Activated T-cell treated with anti-CD3 and anti-CD28 coated beads, Interleukin-2, amount 50 U/mL, for 4 hours (primary cell): ENCODE measurements around the gene JAKMIP1. TPM values are rescaled to one million over a fixed set of nuclear protein-coding genes. Genes with fewer than 3 reads are reported as not detected.

Experiments
- ATAC-seq, 2 donors: fragments of 200-7000 bp; cut with Tn5 transposase; one replicate each; pipeline ENCODE4 v1.10.0; 2021
- DNase-seq: peaks from one replicate; pipeline ENCODE4 v3.0.0-alpha.2; 2020
- H3K27me3 Mint-ChIP-seq: one replicate; pipeline ENCODE4 v1.8.0; 2021; ENCODE audit warnings: low read depth, mixed read lengths
- H3K36me3 Mint-ChIP-seq: one replicate; pipeline ENCODE4 v1.8.0; 2022; ENCODE audit warnings: mixed read lengths; ENCODE audit not compliant: insufficient read depth
- H3K4me1 Mint-ChIP-seq: one replicate; pipeline ENCODE4 v1.8.0; 2021; ENCODE audit warnings: low read depth, mixed read lengths
- H3K4me3 Mint-ChIP-seq: one replicate; pipeline ENCODE4 v1.8.0; 2021; ENCODE audit warnings: mild to moderate bottlenecking, moderate library complexity, mixed read lengths
- H3K9me3 Mint-ChIP-seq: one replicate; pipeline ENCODE4 v1.8.0; 2021; ENCODE audit warnings: mixed read lengths
- total RNA-seq, 3 donors: library from RNA; stranded (reverse); gene quantifications; one replicate each; pipeline ENCODE4 v1.2.1, GENCODE V29; 2021

The JAKMIP1 gene
- total RNA-seq, 3 donors from 2014 or later = 1.1 to 3.7 (median 3.3) TPM

DNA sequence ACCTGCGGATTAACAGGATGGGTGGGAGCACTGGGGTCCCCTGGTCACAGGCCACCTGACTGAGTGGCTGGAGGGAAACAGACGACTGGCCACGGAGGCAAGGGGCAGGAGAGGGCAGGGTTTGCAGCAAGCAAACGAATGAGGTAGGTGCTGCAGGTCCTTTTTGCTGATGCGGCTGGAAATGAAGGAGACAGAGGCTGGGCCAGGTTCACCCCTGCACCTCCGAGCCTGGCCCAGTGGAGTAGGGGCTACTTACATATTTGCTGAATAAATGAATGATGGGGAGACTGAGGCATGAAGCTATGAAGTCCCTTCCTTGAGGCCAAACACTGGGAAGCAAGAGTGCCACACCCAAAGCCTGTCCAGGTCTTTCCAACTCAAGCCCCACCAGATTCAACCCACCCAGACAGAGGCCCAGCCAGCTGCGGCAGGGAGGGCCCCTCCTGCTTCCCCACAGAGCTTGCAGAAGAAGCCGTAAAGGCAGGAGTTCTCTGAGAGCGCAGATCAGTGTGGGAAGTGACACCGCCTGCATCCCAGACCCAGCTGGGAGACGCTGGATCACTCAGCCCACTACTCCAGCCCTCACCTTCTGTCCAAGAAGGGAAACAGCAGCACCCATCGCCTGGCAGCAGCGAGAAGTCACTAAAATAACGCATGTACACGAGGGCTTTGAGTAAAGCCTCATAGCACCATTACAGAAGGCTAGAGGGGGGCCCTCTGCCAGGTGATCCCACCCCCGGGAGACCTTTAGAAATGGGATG lies 146.0 kb downstream of the JAKMIP1 start:
- H3K27me3 Mint-ChIP-seq = no peaks in the 10 kb centered on the region
- no peak for DNase-seq
- H3K36me3 Mint-ChIP-seq = peaks cover 7% of the 10 kb centered on the region
- no peaks in the 10 kb centered on the region for H3K4me1 Mint-ChIP-seq
- no peak for ATAC-seq
- peaks cover 13% of the 10 kb centered on the region for H3K9me3 Mint-ChIP-seq
- H3K4me3 Mint-ChIP-seq = no peak overlapping the region

GRCh38 chr4:6052679-6053078 lies 147.7 kb downstream of the JAKMIP1 start:
- H3K27me3 Mint-ChIP-seq = no peaks in the 10 kb centered on the region
- DNase-seq (no peak), ATAC-seq (no peak)
- H3K4me3 Mint-ChIP-seq = no peak overlapping the region
- peaks cover 4% of the 10 kb centered on the region for H3K36me3 Mint-ChIP-seq
- peaks cover 4% of the 10 kb centered on the region for H3K9me3 Mint-ChIP-seq
- H3K4me1 Mint-ChIP-seq = peaks cover 1% of the 10 kb centered on the region

GRCh38 chr4:6050551-6050950 lies 149.8 kb downstream of the JAKMIP1 start:
- no peaks in the 10 kb centered on the region for H3K27me3 Mint-ChIP-seq
- no peaks in the 10 kb centered on the region for H3K9me3 Mint-ChIP-seq
- H3K36me3 Mint-ChIP-seq = peaks cover 4% of the 10 kb centered on the region
- no peak for ATAC-seq
- peaks cover 1% of the 10 kb centered on the region for H3K4me1 Mint-ChIP-seq
- DNase-seq = no peak
- H3K4me3 Mint-ChIP-seq = no peak overlapping the region

DNA sequence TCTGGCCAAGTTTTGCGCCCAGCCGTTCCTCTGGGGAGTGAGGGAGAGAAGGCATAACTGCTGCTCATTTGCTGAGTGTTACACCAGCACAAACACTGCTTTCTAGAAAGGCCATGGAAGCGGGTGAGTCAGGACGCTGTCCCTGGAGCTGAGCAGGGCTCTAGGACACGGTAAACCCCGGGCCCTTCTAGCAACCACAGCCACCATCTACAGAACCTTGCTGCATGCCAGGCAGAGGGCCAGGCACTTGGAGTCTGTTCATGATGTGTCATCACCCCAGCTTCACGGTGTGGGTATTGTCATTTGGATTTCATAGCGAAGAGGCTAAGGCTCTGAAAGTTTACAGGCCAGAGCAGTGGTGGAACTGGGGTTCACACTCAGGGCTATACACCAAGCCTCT lies 150.4 kb downstream of the JAKMIP1 start:
- H3K9me3 Mint-ChIP-seq = no peaks in the 10 kb centered on the region
- no peaks in the 10 kb centered on the region for H3K27me3 Mint-ChIP-seq
- ATAC-seq (no peak), DNase-seq (no peak)
- H3K4me3 Mint-ChIP-seq = no peak overlapping the region
- peaks cover 1% of the 10 kb centered on the region for H3K4me1 Mint-ChIP-seq
- H3K36me3 Mint-ChIP-seq = peaks cover 4% of the 10 kb centered on the region

- Mint-ChIP-seq H3K4me1 (peaks cover 1% of the 10 kb centered on the region), H3K4me3 (no peak overlapping the region), H3K36me3 (peaks cover 4% of the 10 kb centered on the region), H3K27me3 (peaks cover under 1% of the 10 kb centered on the region), H3K9me3 (no peaks in the 10 kb centered on the region)
- ATAC-seq (no peak), DNase-seq (no peak)
Observed at GRCh38 chr4:6049278-6049677, 151.1 kb downstream of the JAKMIP1 start.

DNA sequence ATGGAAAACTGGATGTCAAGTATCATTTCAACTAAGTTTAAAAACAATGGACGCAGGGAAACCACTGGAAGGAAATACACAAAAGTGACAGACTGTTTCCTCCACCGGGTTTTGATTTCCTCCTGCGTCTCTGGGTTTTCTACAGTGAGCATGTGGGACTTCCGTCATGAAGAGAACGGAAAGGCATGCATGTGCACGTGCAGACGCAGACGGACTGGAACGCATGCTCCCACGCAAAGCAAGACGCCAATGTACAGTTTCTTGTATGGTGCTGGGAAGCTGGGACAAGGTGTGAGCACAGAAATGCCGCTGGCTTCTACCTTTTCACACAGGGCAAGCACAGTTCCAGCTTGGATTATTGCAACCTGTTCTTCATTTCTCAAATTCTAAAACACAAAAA lies 151.8 kb downstream of the JAKMIP1 start:
- Mint-ChIP-seq H3K36me3 (peaks cover 4% of the 10 kb centered on the region), H3K4me1 (peaks cover 1% of the 10 kb centered on the region), H3K4me3 (no peak overlapping the region), H3K9me3 (no peaks in the 10 kb centered on the region), H3K27me3 (peaks cover 2% of the 10 kb centered on the region)
- DNase-seq (no peak), ATAC-seq (no peak)

- ATAC-seq (no peak), DNase-seq (no peak)
- Mint-ChIP-seq H3K9me3 (no peaks in the 10 kb centered on the region), H3K36me3 (peaks cover 4% of the 10 kb centered on the region), H3K27me3 (peaks cover 2% of the 10 kb centered on the region), H3K4me3 (no peak overlapping the region), H3K4me1 (peaks cover 1% of the 10 kb centered on the region)
Observed at GRCh38 chr4:6047130-6047673, 153.1 kb downstream of the JAKMIP1 start.

DNA sequence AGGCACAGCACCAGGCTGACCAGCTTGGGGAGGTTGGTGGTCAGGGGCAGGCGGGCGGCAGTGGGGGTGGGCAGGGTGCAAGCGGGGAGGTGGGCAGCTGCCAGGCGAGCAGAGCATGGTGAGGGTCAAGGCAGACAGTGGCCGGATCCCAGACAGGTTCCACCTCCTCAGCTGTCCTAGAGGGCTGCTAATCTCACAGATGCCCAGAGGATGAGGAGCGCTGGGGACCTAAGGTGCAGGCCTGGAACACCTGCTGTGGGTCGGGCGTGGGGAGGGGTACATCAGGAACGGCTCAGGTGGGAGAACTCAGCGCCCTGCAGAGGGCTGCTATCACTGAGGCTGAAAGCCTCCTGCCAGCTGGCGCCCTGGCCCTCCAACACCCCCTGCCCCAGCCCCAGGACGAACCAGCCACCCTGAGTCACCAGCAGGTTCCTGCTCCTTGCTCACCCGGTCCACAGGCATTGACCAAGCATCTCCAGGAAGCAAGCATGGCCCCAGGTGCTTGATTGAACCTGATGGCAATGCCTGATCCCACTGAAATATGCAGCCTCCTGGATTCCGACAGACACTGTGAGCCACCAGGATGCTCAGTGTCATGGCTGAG lies 153.7 kb downstream of the JAKMIP1 start:
- Mint-ChIP-seq H3K4me1 (peaks cover 1% of the 10 kb centered on the region), H3K4me3 (no peak overlapping the region), H3K9me3 (no peaks in the 10 kb centered on the region), H3K27me3 (peaks cover 2% of the 10 kb centered on the region), H3K36me3 (peaks cover 4% of the 10 kb centered on the region)
- ATAC-seq (no peak), DNase-seq (no peak)

GRCh38 chr4:6044805-6045204 lies 155.5 kb downstream of the JAKMIP1 start:
- peaks cover 1% of the 10 kb centered on the region for H3K4me1 Mint-ChIP-seq
- no peaks in the 10 kb centered on the region for H3K36me3 Mint-ChIP-seq
- DNase-seq = no peak
- no peak for ATAC-seq
- H3K27me3 Mint-ChIP-seq = peaks cover 2% of the 10 kb centered on the region
- H3K9me3 Mint-ChIP-seq = no peaks in the 10 kb centered on the region
- no peak overlapping the region for H3K4me3 Mint-ChIP-seq

DNA sequence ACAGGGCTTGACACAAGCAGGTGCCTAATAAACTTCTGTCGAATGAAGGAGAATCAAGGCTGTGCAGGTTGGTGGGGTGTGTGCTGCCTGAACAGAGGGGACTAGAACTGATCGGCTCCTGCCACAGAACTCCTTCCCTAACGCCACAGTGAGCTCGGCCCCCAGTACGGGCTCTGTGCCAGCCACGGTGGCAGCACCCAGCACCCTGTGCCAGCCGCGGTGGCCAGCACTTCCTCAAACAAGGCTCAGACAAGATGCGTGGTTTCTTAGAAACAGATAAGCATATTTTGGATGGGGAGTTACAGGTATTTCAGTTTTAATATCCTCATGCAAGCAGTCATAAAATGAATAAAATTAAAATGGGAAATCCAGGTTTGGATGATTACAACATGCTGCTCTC lies 156.1 kb downstream of the JAKMIP1 start:
- H3K36me3 Mint-ChIP-seq = no peaks in the 10 kb centered on the region
- H3K4me3 Mint-ChIP-seq = no peak overlapping the region
- ATAC-seq (no peak), DNase-seq (no peak)
- peaks cover 2% of the 10 kb centered on the region for H3K27me3 Mint-ChIP-seq
- peaks cover 1% of the 10 kb centered on the region for H3K4me1 Mint-ChIP-seq
- H3K9me3 Mint-ChIP-seq = no peaks in the 10 kb centered on the region

GRCh38 chr4:6043843-6044242 lies 156.5 kb downstream of the JAKMIP1 start:
- Mint-ChIP-seq H3K4me1 (peaks cover 1% of the 10 kb centered on the region), H3K27me3 (peaks cover 2% of the 10 kb centered on the region), H3K36me3 (no peaks in the 10 kb centered on the region), H3K4me3 (no peak overlapping the region), H3K9me3 (no peaks in the 10 kb centered on the region)
- ATAC-seq (no peak), DNase-seq (no peak)

- no peaks in the 10 kb centered on the region for H3K9me3 Mint-ChIP-seq
- peaks cover 2% of the 10 kb centered on the region for H3K27me3 Mint-ChIP-seq
- ATAC-seq (no peak), DNase-seq (no peak)
- peaks cover 1% of the 10 kb centered on the region for H3K4me1 Mint-ChIP-seq
- no peak overlapping the region for H3K4me3 Mint-ChIP-seq
- H3K36me3 Mint-ChIP-seq = no peaks in the 10 kb centered on the region
Observed at GRCh38 chr4:6043188-6043587, 157.2 kb downstream of the JAKMIP1 start.

DNA sequence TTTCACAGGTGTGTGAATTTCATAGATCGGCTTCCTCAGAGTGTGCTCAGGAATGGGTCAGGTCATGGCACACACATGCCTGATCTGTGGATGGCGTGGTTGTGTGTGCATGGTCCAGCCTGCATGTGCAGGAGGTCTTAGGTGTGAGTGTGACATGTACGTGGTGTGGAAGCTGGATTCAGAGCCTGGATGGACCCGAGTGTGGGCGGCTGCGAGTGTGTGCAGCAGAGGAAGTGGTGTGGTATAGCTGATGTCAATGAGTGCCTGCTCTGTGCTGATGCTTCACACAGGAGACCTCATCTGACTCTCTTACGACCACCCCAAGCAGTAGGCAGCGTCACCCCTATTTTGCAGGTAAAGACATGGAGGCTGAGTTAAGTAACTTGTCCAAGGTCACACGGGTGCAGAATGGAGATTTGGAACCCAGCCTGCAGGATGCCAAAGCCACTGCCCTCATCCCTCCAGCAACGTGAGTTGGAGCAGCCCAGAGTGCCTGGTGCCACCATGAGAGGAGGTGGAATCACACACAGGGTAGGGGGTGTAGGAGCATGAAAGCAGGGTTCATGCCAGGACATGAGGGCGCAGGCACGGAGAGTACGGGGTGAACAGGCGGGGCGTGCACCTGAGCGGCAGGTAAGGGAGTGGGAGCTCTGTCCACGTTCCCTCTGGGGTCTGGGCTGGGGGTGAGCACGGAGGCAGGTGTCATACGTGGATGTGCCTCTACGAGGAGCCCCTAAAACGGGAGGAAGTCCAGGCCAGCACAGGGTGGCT lies 157.9 kb downstream of the JAKMIP1 start:
- Mint-ChIP-seq H3K9me3 (no peaks in the 10 kb centered on the region), H3K4me1 (no peaks in the 10 kb centered on the region), H3K36me3 (no peaks in the 10 kb centered on the region), H3K27me3 (peaks cover 2% of the 10 kb centered on the region), H3K4me3 (no peak overlapping the region)
- DNase-seq (no peak), ATAC-seq (no peak)

- H3K4me3 Mint-ChIP-seq = no peak overlapping the region
- no peaks in the 10 kb centered on the region for H3K9me3 Mint-ChIP-seq
- ATAC-seq (no peak), DNase-seq (no peak)
- H3K27me3 Mint-ChIP-seq = peaks cover 2% of the 10 kb centered on the region
- H3K4me1 Mint-ChIP-seq = no peaks in the 10 kb centered on the region
- H3K36me3 Mint-ChIP-seq = no peaks in the 10 kb centered on the region
Observed at GRCh38 chr4:6041800-6042199, 158.5 kb downstream of the JAKMIP1 start.
